AG04450 (cell line): ENCODE results near the gene MSRB2. TPM values are rescaled to one million over a fixed set of nuclear protein-coding genes. Genes with fewer than 3 reads are reported as not detected.

ENCODE experiments used
- CTCF ChIA-PET: fragments of 300-600, 350-600 bp; formaldehyde crosslinking; extraction: SDS; loops from one replicate; lab custom pipeline; 2022; ENCODE audit warnings: antibody characterized with exemption, inconsistent platforms; lab: Charles Lee
- POLR2A ChIA-PET: fragments of 350-600 bp; formaldehyde crosslinking; extraction: SDS; loops from one replicate; lab custom pipeline; 2021; ENCODE audit warnings: antibody characterized with exemption, inconsistent platforms; lab: Yijun Ruan, JAX
- DNase-seq: peaks from one replicate; pipeline ENCODE4 v3.0.0-alpha.2; 2011; ENCODE audit warnings: low read depth, low spot score
- H3K27ac ChIP-seq: one replicate; pipeline ENCODE4 v1.5.1; 2012; ENCODE audit warnings: low read depth, low read length, control low read depth
- H3K27me3 ChIP-seq: one replicate; pipeline ENCODE4 v1.6.0; 2012; ENCODE audit warnings: low read length; ENCODE audit not compliant: control insufficient read depth, insufficient read depth
- H3K4me3 ChIP-seq: 2 replicates; pipeline ENCODE4 v1.5.1; 2011; ENCODE audit warnings: mild to moderate bottlenecking, low read depth, low read length, control low read depth
- H3K9me3 ChIP-seq: 2 replicates; pipeline ENCODE4 v1.5.1; 2012; ENCODE audit warnings: low read length; ENCODE audit not compliant: control insufficient read depth, insufficient read depth
- polyA minus RNA-seq: library from RNA; depleted of rRNA, polyadenylated mRNA; stranded (reverse); fragments of >200 nt; gene quantifications from 2 replicates; pipeline ENCODE4 v1.2.3, GENCODE V29; 2011; rRNA and poly(A)+ RNA removed
- polyA plus RNA-seq: library from polyadenylated mRNA; depleted of rRNA; stranded (reverse); fragments of >200 nt; gene quantifications from 2 replicates; pipeline ENCODE4 v1.2.3, GENCODE V29; 2011; rRNA removed
- TF ChIP-seq, protein P1 (sequence below): IDR thresholded peaks from 2 replicates; pipeline ENCODE4 v1.5.1; 2011; ENCODE audit warnings: low read depth, low read length, control low read depth, inconsistent platforms

Gene MSRB2
- polyA plus RNA-seq (56.5 and 63.0 TPM in 2 replicates), polyA minus RNA-seq (20.8 and 23.7 TPM in 2 replicates)

GRCh38 chr10:23095404-23095965, at the start of gene MSRB2:
MSRB2 (plus strand) TSS chr10:23095579; CDS start chr10:23095609, 30 bp downstream.
- CTCF ChIA-PET = no interaction called here
- TF ChIP-seq, protein P1, sequence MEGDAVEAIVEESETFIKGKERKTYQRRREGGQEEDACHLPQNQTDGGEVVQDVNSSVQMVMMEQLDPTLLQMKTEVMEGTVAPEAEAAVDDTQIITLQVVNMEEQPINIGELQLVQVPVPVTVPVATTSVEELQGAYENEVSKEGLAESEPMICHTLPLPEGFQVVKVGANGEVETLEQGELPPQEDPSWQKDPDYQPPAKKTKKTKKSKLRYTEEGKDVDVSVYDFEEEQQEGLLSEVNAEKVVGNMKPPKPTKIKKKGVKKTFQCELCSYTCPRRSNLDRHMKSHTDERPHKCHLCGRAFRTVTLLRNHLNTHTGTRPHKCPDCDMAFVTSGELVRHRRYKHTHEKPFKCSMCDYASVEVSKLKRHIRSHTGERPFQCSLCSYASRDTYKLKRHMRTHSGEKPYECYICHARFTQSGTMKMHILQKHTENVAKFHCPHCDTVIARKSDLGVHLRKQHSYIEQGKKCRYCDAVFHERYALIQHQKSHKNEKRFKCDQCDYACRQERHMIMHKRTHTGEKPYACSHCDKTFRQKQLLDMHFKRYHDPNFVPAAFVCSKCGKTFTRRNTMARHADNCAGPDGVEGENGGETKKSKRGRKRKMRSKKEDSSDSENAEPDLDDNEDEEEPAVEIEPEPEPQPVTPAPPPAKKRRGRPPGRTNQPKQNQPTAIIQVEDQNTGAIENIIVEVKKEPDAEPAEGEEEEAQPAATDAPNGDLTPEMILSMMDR = no peak
- H3K4me3 ChIP-seq = peak within 1 kb of the TSS; percentile 72
- POLR2A ChIA-PET = no interaction called here
- H3K9me3 ChIP-seq = no peaks in the 10 kb centered on the region
- peaks cover 3% of the 10 kb centered on the region for H3K27me3 ChIP-seq
- DNase-seq = peak; percentile 78
- peak within 1 kb of the TSS; percentile 42 for H3K27ac ChIP-seq

DNA sequence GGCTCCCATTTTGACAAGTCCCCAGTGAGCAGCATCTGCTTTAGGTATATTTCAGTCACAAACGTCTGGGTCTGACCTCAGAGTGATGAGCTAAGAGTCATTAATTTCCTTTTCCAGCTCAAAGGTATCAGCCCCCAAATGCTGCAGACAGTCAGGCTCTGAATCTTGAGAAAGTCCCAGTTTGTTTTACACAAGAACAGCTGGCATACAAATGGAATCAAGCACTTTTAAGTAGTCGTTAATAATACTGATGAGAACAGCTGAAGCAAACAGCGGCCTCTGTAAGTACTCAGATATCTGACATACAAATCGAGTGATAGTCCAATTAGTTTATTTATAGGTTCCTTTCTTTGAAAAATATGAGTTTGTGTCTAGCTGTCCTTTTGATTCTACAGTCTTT, 49.4 kb upstream of the MSRB2 start:
- POLR2A ChIA-PET = no interaction called here
- TF ChIP-seq, protein P1 = no peak
- CTCF ChIA-PET = interaction anchor here (1.2 kb wide), 1 partner anchor 56 kb away, joined by 3 read pairs; no protein-coding TSS in a partner anchor
- Histone ChIP-seq H3K4me3 (no peak overlapping the region), H3K27ac (no peak overlapping the region), H3K9me3 (no peaks in the 10 kb centered on the region), H3K27me3 (peaks cover 5% of the 10 kb centered on the region)
- no peak for DNase-seq

DNA sequence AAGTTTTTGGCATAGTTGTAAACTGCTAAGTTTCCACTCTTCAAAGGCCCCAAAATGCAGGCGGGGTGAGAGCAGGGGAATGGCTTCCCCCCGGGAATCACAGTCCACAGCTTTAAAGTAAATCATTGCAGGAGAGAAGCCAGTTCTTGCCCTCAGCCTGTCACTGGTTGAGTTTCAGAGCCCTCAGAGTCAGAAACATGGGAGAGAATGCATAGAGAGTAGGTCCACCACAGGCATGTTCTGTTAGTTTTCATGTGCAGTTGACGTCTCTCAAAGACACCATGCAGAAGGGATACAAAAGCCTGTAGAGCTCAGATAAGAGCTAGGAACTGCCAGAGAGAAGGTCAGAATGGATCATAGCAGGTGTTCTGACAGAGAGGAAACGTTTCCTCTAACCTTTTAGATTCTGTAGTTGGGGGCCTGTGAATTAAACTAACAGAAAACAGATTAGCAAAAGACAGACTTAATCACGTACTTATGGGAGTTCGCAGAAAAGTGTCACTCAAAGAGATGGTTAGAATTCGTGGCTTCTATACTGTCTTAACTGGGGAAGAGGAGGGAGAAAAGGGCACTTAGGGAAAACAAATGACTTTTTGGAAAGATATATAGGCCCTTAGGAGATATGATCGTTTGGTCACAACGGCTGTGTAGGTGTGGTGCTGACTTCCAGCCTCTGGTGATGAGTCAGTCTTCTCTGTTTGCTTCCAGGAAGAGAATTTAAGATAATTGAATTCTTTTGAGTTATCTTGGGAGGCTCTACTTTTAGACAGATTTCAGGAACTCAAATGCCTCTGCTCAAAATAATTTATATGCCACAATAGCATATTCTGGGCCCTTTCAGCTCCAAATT, 48.0 kb upstream of the MSRB2 start:
- H3K27me3 ChIP-seq = peaks cover 5% of the 10 kb centered on the region
- TF ChIP-seq, protein P1 = no peak
- H3K4me3 ChIP-seq = no peak overlapping the region
- H3K9me3 ChIP-seq = no peaks in the 10 kb centered on the region
- H3K27ac ChIP-seq = no peak overlapping the region
- no peak for DNase-seq
- CTCF ChIA-PET = interaction anchor here (1.2 kb wide), 1 partner anchor 58 kb away, joined by 3 read pairs; no protein-coding TSS in a partner anchor
- POLR2A ChIA-PET = no interaction called here

DNA sequence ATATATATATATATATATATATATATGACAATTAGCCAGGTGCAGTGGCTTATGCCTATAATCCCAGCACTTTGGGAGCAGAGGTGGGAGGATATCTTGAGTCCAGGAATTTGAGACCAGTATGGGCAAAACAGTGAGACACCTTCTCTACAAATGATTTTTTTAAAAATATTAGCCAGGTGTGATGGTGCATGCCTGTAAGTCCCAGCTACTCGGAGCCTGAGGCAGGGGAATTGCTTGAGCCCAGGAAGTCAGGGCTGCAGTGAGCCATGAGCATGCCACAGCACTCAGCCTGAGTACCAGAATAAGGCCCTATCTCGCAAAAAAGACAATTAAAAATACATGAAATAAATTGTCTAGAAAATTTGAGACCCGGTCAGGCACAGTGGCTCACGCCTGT, 47.2 kb upstream of the MSRB2 start:
- POLR2A ChIA-PET = no interaction called here
- no peak overlapping the region for H3K27ac ChIP-seq
- CTCF ChIA-PET = no interaction called here
- peaks cover 5% of the 10 kb centered on the region for H3K27me3 ChIP-seq
- TF ChIP-seq, protein P1 = no peak
- DNase-seq = no peak
- no peaks in the 10 kb centered on the region for H3K9me3 ChIP-seq
- H3K4me3 ChIP-seq = no peak overlapping the region

- Histone ChIP-seq H3K4me3 (no peak overlapping the region), H3K27ac (no peak overlapping the region), H3K27me3 (peaks cover 5% of the 10 kb centered on the region), H3K9me3 (no peaks in the 10 kb centered on the region)
- no peak for DNase-seq
- TF ChIP-seq, protein P1 = no peak
- ChIA-PET POLR2A (no interaction called here), CTCF (no interaction called here)
Measured at GRCh38 chr10:23051278-23051677, 44.1 kb upstream of the MSRB2 start.
